A549 (cell line): ENCODE measurements around the gene JKAMP. TPM values are rescaled to one million over a fixed set of nuclear protein-coding genes. Genes with fewer than 3 reads are reported as not detected.

ENCODE experiments used
- ATAC-seq, 2 experiments: fragments of 200-7000 bp in 1 of 2; fragments of >200 bp in 1 of 2; cut with Nextera tagmentation in 1 of 2; cut with Tn5 transposase in 1 of 2; 3 replicates each; pipeline versions ENCODE4 v1.8.0 to v1.9.1; 2018 to 2020; ENCODE audit warnings: mild to moderate bottlenecking in 1 of 2, moderate library complexity in 1 of 2
- CTCF ChIA-PET: fragments of 300-600 bp; sonication (Branson Sonifier 250); formaldehyde crosslinking; extraction: SDS; loops from one replicate; lab custom pipeline; 2021; ENCODE audit warnings: antibody characterized with exemption, inconsistent platforms; lab: Yijun Ruan, JAX
- POLR2A ChIA-PET: fragments of 350-600 bp; formaldehyde crosslinking; extraction: SDS; loops from one replicate; lab custom pipeline; 2021; ENCODE audit warnings: antibody characterized with exemption, inconsistent platforms; lab: Yijun Ruan, JAX
- DNase-seq, 2 experiments: peaks; one replicate each; pipeline versions ENCODE4 v3.0.0 to v3.0.0-alpha.2; 2011 to 2016; ENCODE audit warnings: low read depth in 1 of 2, low spot score in 1 of 2
- FAIRE-seq: peaks from 2 replicates; lab custom pipeline; 2011; peaks lifted over from hg19 to GRCh38; lab: Jason Lieb, UNC
- H3K27ac ChIP-seq, 2 experiments: fragments of >200 bp; sonication (Bioruptor Twin); formaldehyde crosslinking; 3 replicates each; pipeline ENCODE4 v1.5.1; 2016 to 2017
- H3K4me1 ChIP-seq: fragments of >200 bp; sonication (Bioruptor Twin); formaldehyde crosslinking; 3 replicates; pipeline ENCODE4 v1.6.1; 2016
- H3K4me2 ChIP-seq: fragments of >200 bp; sonication (Bioruptor Twin); formaldehyde crosslinking; 3 replicates; pipeline ENCODE4 v1.6.1; 2016
- H3K4me3 ChIP-seq: fragments of >200 bp; sonication (Bioruptor Twin); formaldehyde crosslinking; 3 replicates; pipeline ENCODE4 v1.5.1; 2016
- H3K9me3 ChIP-seq: fragments of >200 bp; sonication (Bioruptor Twin); formaldehyde crosslinking; 3 replicates; pipeline ENCODE4 v1.6.1; 2016
- ATOH8 ChIP-seq: fragments of 250-450 bp; sonication (Bioruptor Pico); IDR thresholded peaks from 2 replicates; pipeline ENCODE4 v1.5.0; 2020; ENCODE audit warnings: low read depth, mild to moderate bottlenecking, moderate library complexity
- CBX2 ChIP-seq: fragments of 200-600 bp; sonication (generic); IDR thresholded peaks from 2 replicates; pipeline ENCODE4 v1.6.1; 2016; ENCODE audit warnings: low read depth, mild to moderate bottlenecking, borderline replicate concordance
- CBX8 ChIP-seq: fragments of 200-600 bp; sonication (generic); IDR thresholded peaks from 2 replicates; pipeline ENCODE4 v1.6.1; 2016
- HEYL ChIP-seq: fragments of 250-450 bp; sonication (Bioruptor Pico); IDR thresholded peaks from 2 replicates; pipeline ENCODE4 v1.8.0; 2021; ENCODE audit warnings: mild to moderate bottlenecking, moderate library complexity
- HOXB5 ChIP-seq: fragments of 250-450 bp; sonication (Bioruptor Pico); IDR thresholded peaks from 2 replicates; pipeline ENCODE4 v1.5.0; 2020; ENCODE audit warnings: mild to moderate bottlenecking, moderate library complexity
- JUN ChIP-seq, 2 experiments: fragments of >200 bp; sonication (Bioruptor Twin); formaldehyde crosslinking; IDR thresholded peaks; 2 replicates in 1 of 2; 3 replicates in 1 of 2; pipeline ENCODE4 v1.6.1; 2016 to 2017
- KDM1A ChIP-seq: fragments of 200-600 bp; sonication (generic); IDR thresholded peaks from 2 replicates; pipeline ENCODE4 v1.6.1; 2016; ENCODE audit warnings: low read depth, mild to moderate bottlenecking
- POLR2AphosphoS2 ChIP-seq: conservative IDR thresholded peaks from 2 replicates; pipeline ENCODE4 v1.6.1; 2012; ENCODE audit warnings: low read length, improper control_type of control experiment, inconsistent platforms
- RNF2 ChIP-seq: fragments of 200-600 bp; sonication (generic); IDR thresholded peaks from 2 replicates; pipeline ENCODE4 v1.6.1; 2016; ENCODE audit warnings: low read depth, mild to moderate bottlenecking, antibody characterized with exemption, moderate library complexity, borderline replicate concordance
- TP53 ChIP-seq: fragments of 250-450 bp; sonication (Bioruptor Pico); IDR thresholded peaks from 2 replicates; pipeline ENCODE4 v1.5.0; 2021; ENCODE audit warnings: mild to moderate bottlenecking, moderate library complexity
- ZC3H11A ChIP-seq: fragments of 450-650 bp; IDR thresholded peaks from 2 replicates; pipeline ENCODE4 v1.6.1; 2014; ENCODE audit warnings: antibody characterized with exemption, mild to moderate bottlenecking
- ZFP36 ChIP-seq: fragments of 450-650 bp; IDR thresholded peaks from 2 replicates; pipeline ENCODE4 v1.6.1; 2014; ENCODE audit warnings: borderline replicate concordance; ENCODE audit not compliant: partially characterized antibody
- ZNF302 ChIP-seq: fragments of 250-450 bp; sonication (Bioruptor Pico); IDR thresholded peaks from 2 replicates; pipeline ENCODE4 v1.9.0; 2021; ENCODE audit warnings: inconsistent platforms, mild to moderate bottlenecking, moderate library complexity
- ZSCAN20 ChIP-seq: fragments of 250-450 bp; sonication (Bioruptor Pico); IDR thresholded peaks from 2 replicates; pipeline ENCODE4 v1.8.0; 2022; ENCODE audit warnings: mild to moderate bottlenecking, moderate library complexity
- WGBS: methylation state at CpG from one replicate; pipeline ENCODE4 v1.1.6; 2017; ENCODE audit errors: missing lambda C conversion rate; 5-methylcytosine and 5-hydroxymethylcytosine counted together
- polyA plus RNA-seq, 4 experiments: library from polyadenylated mRNA; depleted of rRNA in 3 of 4; stranded (reverse); fragments of >200 nt; fragmentation: RNase III in 1 of 4; extraction: RNeasy Plus Mini Kit Qiagen cat#74134 plus additional on column Dnase treatment in 1 of 4; gene quantifications; 2 replicates in 3 of 4; 3 replicates in 1 of 4; pipeline ENCODE4 v1.2.3, GENCODE V29; 2011 to 2017
- TF ChIP-seq, protein P1 (sequence below): IDR thresholded peaks from 2 replicates; pipeline ENCODE4 v1.6.1; 2012

Gene JKAMP
- polyA plus RNA-seq, 2 of the 4 experiments (the other 2 are of a cell fraction): 89.4 to 266 TPM

- Histone ChIP-seq H3K27ac (no peak overlapping the region), H3K4me1 (no peaks in the 10 kb centered on the region)
- no peak for DNase-seq
- TF ChIP-seq ZC3H11A: no peak
- TF ChIP-seq, all 56 proteins: peak for 0
- ChIA-PET POLR2A (no interaction called here), CTCF (interaction anchor here (1.0 kb wide), 1 partner anchor 34 kb away, joined by 3 read pairs; no protein-coding TSS in a partner anchor)
- WGBS: 20% methylated on average over 2 of the region's 2 CpGs
- Histone ChIP-seq H3K4me3 (no peak overlapping the region), H3K4me2 (no peak overlapping the region), H3K9me3 (no peaks in the 10 kb centered on the region)
- ATAC-seq: no peak
- no peak for FAIRE-seq
Observed at GRCh38 chr14:59541731-59542130, 57.4 kb downstream of the JKAMP start.

DNA sequence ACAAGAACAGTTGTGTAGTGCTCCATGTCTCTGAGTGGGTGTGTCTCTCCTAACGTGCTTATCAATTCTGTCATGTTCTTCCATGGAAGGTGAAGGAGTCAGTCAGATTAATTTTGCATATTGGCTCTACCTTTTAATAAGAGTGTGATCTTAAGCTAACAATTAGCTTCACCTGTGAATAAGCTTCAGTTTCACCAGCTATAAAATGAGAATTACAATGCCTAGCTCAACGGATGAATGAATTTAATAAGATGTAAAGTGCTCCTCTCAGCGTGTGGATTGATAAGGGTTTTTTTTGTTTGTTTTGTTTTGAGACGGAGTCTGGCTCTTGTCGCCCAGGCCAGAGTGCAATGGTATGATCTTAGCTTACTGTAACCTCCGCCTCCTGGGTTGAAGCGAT is 59.6 kb downstream of the JKAMP start:
- H3K4me2 ChIP-seq: no peak overlapping the region
- CTCF ChIA-PET: interaction anchor here (0.9 to 2.1 kb wide), 3 partner anchors 30 to 516 kb away, joined by 3 to 9 read pairs (median 3); partner anchors contain the start of gene CCDC175
- no peak overlapping the region for H3K27ac ChIP-seq
- TF ChIP-seq KDM1A: no peak
- no peak for TF ChIP-seq POLR2AphosphoS2
- no peak for TF ChIP-seq TP53
- no peak for TF ChIP-seq RNF2
- TF ChIP-seq HOXB5 (CRISPR knock-in tag): no peak
- TF ChIP-seq JUN (IDR thresholded peaks at IDR 0.05): no peak
- TF ChIP-seq, all 56 proteins: peak for 0
- POLR2A ChIA-PET: interaction anchor here (1.1 kb wide), 1 partner anchor 60 kb away, joined by 3 read pairs; the partner anchor contains the start of genes JKAMP and L3HYPDH
- DNase-seq (no peak), FAIRE-seq (no peak), ATAC-seq (no peak)
- H3K9me3 ChIP-seq: no peaks in the 10 kb centered on the region
- 64% methylated on average over 7 of the region's 7 CpGs for WGBS
- no peak overlapping the region for H3K4me3 ChIP-seq
- H3K4me1 ChIP-seq: no peaks in the 10 kb centered on the region

- H3K4me3 ChIP-seq: no peak overlapping the region
- FAIRE-seq (no peak), ATAC-seq (no peak), DNase-seq (no peak)
- H3K27ac ChIP-seq: no peak overlapping the region
- H3K4me1 ChIP-seq: no peaks in the 10 kb centered on the region
- POLR2A ChIA-PET: no interaction called here
- 10% methylated on average over 2 of the region's 2 CpGs for WGBS
- CTCF ChIA-PET: interaction anchor here (1.4 to 2.5 kb wide), 2 partner anchors 30 to 40 kb away, joined by 4 to 9 read pairs; partner anchors contain the start of gene CCDC175
- 0 out of 3 replicates have a peak, but pooled peaks cover 3% of the 10 kb centered on the region for H3K9me3 ChIP-seq
- no peak overlapping the region for H3K4me2 ChIP-seq
- TF ChIP-seq, protein P1, sequence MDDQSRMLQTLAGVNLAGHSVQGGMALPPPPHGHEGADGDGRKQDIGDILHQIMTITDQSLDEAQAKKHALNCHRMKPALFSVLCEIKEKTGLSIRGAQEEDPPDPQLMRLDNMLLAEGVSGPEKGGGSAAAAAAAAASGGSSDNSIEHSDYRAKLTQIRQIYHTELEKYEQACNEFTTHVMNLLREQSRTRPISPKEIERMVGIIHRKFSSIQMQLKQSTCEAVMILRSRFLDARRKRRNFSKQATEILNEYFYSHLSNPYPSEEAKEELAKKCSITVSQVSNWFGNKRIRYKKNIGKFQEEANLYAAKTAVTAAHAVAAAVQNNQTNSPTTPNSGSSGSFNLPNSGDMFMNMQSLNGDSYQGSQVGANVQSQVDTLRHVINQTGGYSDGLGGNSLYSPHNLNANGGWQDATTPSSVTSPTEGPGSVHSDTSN: no peak
- TF ChIP-seq ZNF302 (CRISPR knock-in tag) (no peak), ZSCAN20 (CRISPR knock-in tag) (no peak), KDM1A (no peak), CBX2 (no peak), ATOH8 (CRISPR knock-in tag) (no peak), HEYL (CRISPR knock-in tag) (no peak), ZFP36 (no peak), CBX8 (no peak)
Observed at GRCh38 chr14:59547310-59547709, 63.0 kb downstream of the JKAMP start.

Other genes starting within 250 kb of the JKAMP start
- 2.6 and 3.6 TPM in 2 replicates for gene GPR135, start 19.1 kb upstream of the JKAMP start, polyA plus RNA-seq (2011; rRNA removed)
- gene GPR135, start 19.1 kb upstream of the JKAMP start, polyA plus RNA-seq (2017; fragmentation: RNase III; extraction: RNeasy Plus Mini Kit Qiagen cat#74134 plus additional on column Dnase treatment): 1.5 to 2.0 TPM (median 1.7 TPM) in 3 replicates
- 67.9 and 100.0 TPM in 2 replicates for gene L3HYPDH, start 109 bp upstream of the JKAMP start, polyA plus RNA-seq (2011; rRNA removed)
- 47.5 to 56.8 TPM (median 53.8 TPM) in 3 replicates for gene L3HYPDH, start 109 bp upstream of the JKAMP start, polyA plus RNA-seq (2017; fragmentation: RNase III; extraction: RNeasy Plus Mini Kit Qiagen cat#74134 plus additional on column Dnase treatment)
- not detected in 2 replicates for gene CCDC175, start 92.3 kb downstream of the JKAMP start, polyA plus RNA-seq (2011; rRNA removed)
- gene CCDC175, start 92.3 kb downstream of the JKAMP start, polyA plus RNA-seq (2017; fragmentation: RNase III; extraction: RNeasy Plus Mini Kit Qiagen cat#74134 plus additional on column Dnase treatment): not detected in 3 replicates